Neuron (in vitro differentiated cells): ENCODE results near the gene TMEM39B.
"Not testable (repeated sequence)": the region's sequence is repeated elsewhere in the genome, so short reads cannot be mapped to it uniquely, and the experiment has no call there.

Experiments
- H2AFZ ChIP-seq: one replicate; pipeline ENCODE4 v1.6.1; 2013; ENCODE audit warnings: low read depth, mild to moderate bottlenecking, inconsistent platforms, low read length, moderate library complexity
- H3K27me3 ChIP-seq: one replicate; pipeline ENCODE4 v1.6.1; 2013; ENCODE audit warnings: low read length; ENCODE audit not compliant: insufficient read depth
- H3K36me3 ChIP-seq: one replicate; pipeline ENCODE4 v1.6.1; 2013; ENCODE audit warnings: low read length; ENCODE audit not compliant: insufficient read depth
- H3K4me1 ChIP-seq: one replicate; pipeline ENCODE4 v1.6.1; 2013; ENCODE audit warnings: low read length; ENCODE audit not compliant: insufficient read depth
- H3K4me3 ChIP-seq: 2 replicates; pipeline ENCODE4 v1.5.1; 2013; ENCODE audit warnings: mild to moderate bottlenecking, low read length, moderate library complexity
- H3K9me3 ChIP-seq: one replicate; pipeline ENCODE4 v1.6.1; 2013; ENCODE audit warnings: low read length

The TMEM39B gene

GRCh38 chr1:32107742-32108661 lies 35.3 kb downstream of the TMEM39B start, which contains the start of gene KPNA6:
TSS of gene KPNA6 (plus strand) at chr1:32108056. CDS start at chr1:32108131, 75 bp downstream.
- Histone ChIP-seq H3K4me3 (peak within 1 kb of the TSS; percentile 96), H3K9me3 (no peaks in the 10 kb centered on the region), H3K36me3 (peaks cover 3% of the 10 kb centered on the region)

GRCh38 chr1:32111040-32111623 lies 38.4 kb downstream of the TMEM39B start:
- Histone ChIP-seq H3K4me1 (peaks cover 6% of the 10 kb centered on the region), H3K9me3 (no peaks in the 10 kb centered on the region), H3K27me3 (no peaks in the 10 kb centered on the region), H3K4me3 (no peak overlapping the region), H2AFZ (no peak overlapping the region), H3K36me3 (peaks cover 3% of the 10 kb centered on the region)

More at GRCh38 chr1:32107742-32108661, 35.3 kb downstream of the TMEM39B start, which contains the start of gene KPNA6:
- H3K27me3 ChIP-seq, result no peaks in the 10 kb centered on the region
- H2AFZ ChIP-seq, result peak within 1 kb of the TSS; percentile 92
- H3K4me1 ChIP-seq, result peaks cover 6% of the 10 kb centered on the region

- Histone ChIP-seq H3K4me1 (peaks cover 6% of the 10 kb centered on the region), H3K27me3 (no peaks in the 10 kb centered on the region), H3K36me3 (peaks cover 3% of the 10 kb centered on the region), H3K9me3 (no peaks in the 10 kb centered on the region), H2AFZ (no peak overlapping the region), H3K4me3 (no peak overlapping the region)
These were observed 39.0 kb downstream of the TMEM39B start for GRCh38 chr1:32111789-32112188.

GRCh38 chr1:32112806-32113375 lies 40.2 kb downstream of the TMEM39B start:
- peaks cover 3% of the 10 kb centered on the region for H3K36me3 ChIP-seq
- H2AFZ ChIP-seq, result no peak overlapping the region
- peaks cover 6% of the 10 kb centered on the region for H3K4me1 ChIP-seq
- H3K4me3 ChIP-seq, result no peak overlapping the region
- no peaks in the 10 kb centered on the region for H3K9me3 ChIP-seq
- H3K27me3 ChIP-seq, result no peaks in the 10 kb centered on the region

GRCh38 chr1:32113436-32113835 lies 40.7 kb downstream of the TMEM39B start:
- H2AFZ ChIP-seq, H3K27me3 ChIP-seq, H3K4me1 ChIP-seq, H3K4me3 ChIP-seq, H3K9me3 ChIP-seq, H3K36me3 ChIP-seq: not testable (repeated sequence)

- Histone ChIP-seq H3K4me1 (no peaks in the 10 kb centered on the region), H3K4me3 (no peak overlapping the region), H3K36me3 (peaks cover 3% of the 10 kb centered on the region), H2AFZ (no peak overlapping the region), H3K27me3 (no peaks in the 10 kb centered on the region), H3K9me3 (no peaks in the 10 kb centered on the region)
These were observed 41.7 kb downstream of the TMEM39B start for GRCh38 chr1:32114420-32114819.

- H2AFZ ChIP-seq, result no peak overlapping the region
- H3K27me3 ChIP-seq, result no peaks in the 10 kb centered on the region
- peaks cover 3% of the 10 kb centered on the region for H3K36me3 ChIP-seq
- H3K4me3 ChIP-seq, result no peak overlapping the region
- H3K4me1 ChIP-seq, result no peaks in the 10 kb centered on the region
- no peaks in the 10 kb centered on the region for H3K9me3 ChIP-seq
These were observed 42.8 kb downstream of the TMEM39B start for GRCh38 chr1:32115496-32115895.

GRCh38 chr1:32116531-32116930 lies 43.8 kb downstream of the TMEM39B start:
- H3K27me3 ChIP-seq, result no peaks in the 10 kb centered on the region
- no peak overlapping the region for H3K4me3 ChIP-seq

GRCh38 chr1:32122151-32122550 lies 49.4 kb downstream of the TMEM39B start:
- H3K9me3 ChIP-seq, result no peaks in the 10 kb centered on the region
- H3K4me3 ChIP-seq, result no peak overlapping the region
- H2AFZ ChIP-seq, result no peak overlapping the region
- H3K4me1 ChIP-seq, result peaks cover 7% of the 10 kb centered on the region
- no peaks in the 10 kb centered on the region for H3K27me3 ChIP-seq
- no peaks in the 10 kb centered on the region for H3K36me3 ChIP-seq

More at GRCh38 chr1:32116531-32116930, 43.8 kb downstream of the TMEM39B start:
- H3K9me3 ChIP-seq, result no peaks in the 10 kb centered on the region
- no peaks in the 10 kb centered on the region for H3K4me1 ChIP-seq
- H2AFZ ChIP-seq, result no peak overlapping the region
- peaks cover under 1% of the 10 kb centered on the region for H3K36me3 ChIP-seq

GRCh38 chr1:32123361-32123760 lies 50.6 kb downstream of the TMEM39B start:
- not testable (repeated sequence) for H3K4me3 ChIP-seq, H3K27me3 ChIP-seq

GRCh38 chr1:32125313-32125712 lies 52.6 kb downstream of the TMEM39B start:
- H2AFZ ChIP-seq, result no peak overlapping the region
- H3K36me3 ChIP-seq, result peaks cover 6% of the 10 kb centered on the region
- H3K27me3 ChIP-seq, result no peaks in the 10 kb centered on the region
- no peak overlapping the region for H3K4me3 ChIP-seq
- H3K9me3 ChIP-seq, result no peaks in the 10 kb centered on the region
- H3K4me1 ChIP-seq, result peaks cover 30% of the 10 kb centered on the region

More at GRCh38 chr1:32123361-32123760, 50.6 kb downstream of the TMEM39B start:
- peaks cover 18% of the 10 kb centered on the region for H3K4me1 ChIP-seq
- not testable (repeated sequence) for H2AFZ ChIP-seq, H3K36me3 ChIP-seq, H3K9me3 ChIP-seq

GRCh38 chr1:32126770-32127169 lies 54.0 kb downstream of the TMEM39B start:
- no peak overlapping the region for H3K4me3 ChIP-seq
- no peaks in the 10 kb centered on the region for H3K9me3 ChIP-seq
- H3K27me3 ChIP-seq, result no peaks in the 10 kb centered on the region
- peaks cover 30% of the 10 kb centered on the region for H3K4me1 ChIP-seq
- peaks cover 7% of the 10 kb centered on the region for H3K36me3 ChIP-seq
- no peak overlapping the region for H2AFZ ChIP-seq
